ENCODE results near the gene TTC21B.

DNA sequence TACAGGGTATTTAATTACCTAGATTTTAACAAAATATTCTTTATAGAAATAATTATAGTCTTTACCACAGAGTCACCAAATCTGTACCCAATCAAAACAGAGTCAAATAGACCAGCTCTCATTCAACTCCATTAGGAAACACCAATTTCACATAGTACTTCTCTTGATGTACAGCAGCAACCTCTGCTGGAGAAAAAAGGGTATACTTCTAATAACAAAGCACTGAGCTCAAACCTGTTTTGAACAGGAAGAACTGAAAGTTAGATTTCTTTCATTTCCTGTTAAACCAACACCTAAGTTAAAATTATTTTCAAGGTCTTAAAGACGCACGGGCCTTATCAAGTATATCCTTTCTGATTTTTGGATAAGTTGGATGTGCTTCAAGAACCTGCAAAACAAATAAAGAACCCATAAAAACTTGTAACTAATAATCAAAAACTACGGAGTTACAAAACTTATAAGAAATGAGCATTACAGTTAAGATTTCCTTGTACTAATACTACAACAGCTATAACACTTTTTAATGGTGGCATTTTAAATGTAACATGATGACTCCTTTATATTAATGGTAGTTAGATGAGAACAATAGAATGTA, 79.0 kb downstream of the TTC21B start:
- TF ChIP-seq, protein P1, sequence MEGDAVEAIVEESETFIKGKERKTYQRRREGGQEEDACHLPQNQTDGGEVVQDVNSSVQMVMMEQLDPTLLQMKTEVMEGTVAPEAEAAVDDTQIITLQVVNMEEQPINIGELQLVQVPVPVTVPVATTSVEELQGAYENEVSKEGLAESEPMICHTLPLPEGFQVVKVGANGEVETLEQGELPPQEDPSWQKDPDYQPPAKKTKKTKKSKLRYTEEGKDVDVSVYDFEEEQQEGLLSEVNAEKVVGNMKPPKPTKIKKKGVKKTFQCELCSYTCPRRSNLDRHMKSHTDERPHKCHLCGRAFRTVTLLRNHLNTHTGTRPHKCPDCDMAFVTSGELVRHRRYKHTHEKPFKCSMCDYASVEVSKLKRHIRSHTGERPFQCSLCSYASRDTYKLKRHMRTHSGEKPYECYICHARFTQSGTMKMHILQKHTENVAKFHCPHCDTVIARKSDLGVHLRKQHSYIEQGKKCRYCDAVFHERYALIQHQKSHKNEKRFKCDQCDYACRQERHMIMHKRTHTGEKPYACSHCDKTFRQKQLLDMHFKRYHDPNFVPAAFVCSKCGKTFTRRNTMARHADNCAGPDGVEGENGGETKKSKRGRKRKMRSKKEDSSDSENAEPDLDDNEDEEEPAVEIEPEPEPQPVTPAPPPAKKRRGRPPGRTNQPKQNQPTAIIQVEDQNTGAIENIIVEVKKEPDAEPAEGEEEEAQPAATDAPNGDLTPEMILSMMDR (IDR thresholded peaks at IDR 0.05; ENCODE audit: insufficient read depth, low read length, poor library complexity, severe bottlenecking) = peak; percentile 65
- no peak for TF ChIP-seq EZH2phosphoT487 (conservative IDR thresholded peaks at IDR 0.05; ENCODE audit: low read length)
